Heart right ventricle (tissue), 16 donors: ENCODE results near the gene WDR83. TPM values are rescaled to one million over a fixed set of nuclear protein-coding genes. Genes with fewer than 3 reads are reported as not detected.

Source experiments
- ATAC-seq, 8 donors: fragments of 200-7000 bp; cut with Tn5 transposase; one replicate each; pipeline ENCODE4 v1.9.1; 2020; ENCODE audit warnings: mild to moderate bottlenecking in 8 of 8, moderate library complexity in 8 of 8, moderate number of reproducible peaks in 1 of 8
- DNase-seq, 2 donors: peaks; one replicate each; pipeline ENCODE4 v3.0.0-alpha.2; 2020
- H3K27ac ChIP-seq, 10 donors: fragments of 200-600 bp; sonication (generic) in 2 of 10; one replicate each; pipeline versions ENCODE4 v1.5.0 to v1.8.0; 2020 to 2022; ENCODE audit warnings: mild to moderate bottlenecking in 3 of 10
- H3K27me3 ChIP-seq, 7 donors: fragments of 200-600 bp; one replicate each; pipeline ENCODE4 v1.8.0; 2021 to 2022; ENCODE audit warnings: mild to moderate bottlenecking in 2 of 7
- H3K36me3 ChIP-seq, 9 donors: fragments of 200-600 bp; sonication (generic) in 1 of 9; one replicate each; pipeline versions ENCODE4 v1.5.0 to v1.8.0; 2020 to 2022; ENCODE audit warnings: mild to moderate bottlenecking in 2 of 9
- H3K4me1 ChIP-seq, 9 donors: fragments of 200-600 bp; sonication (generic) in 1 of 9; one replicate each; pipeline versions ENCODE4 v1.5.0 to v1.8.0; 2020 to 2022; ENCODE audit warnings: mild to moderate bottlenecking in 4 of 9
- H3K4me3 ChIP-seq, 10 donors: fragments of 200-600 bp; sonication (generic) in 2 of 10; one replicate each; pipeline versions ENCODE4 v1.5.0 to v1.8.0; 2020 to 2022; ENCODE audit warnings: mild to moderate bottlenecking in 7 of 10, moderate library complexity in 2 of 10
- H3K9me3 ChIP-seq, 11 donors: fragments of 200-600 bp in 10 of 11; sonication (generic) in 2 of 11; one replicate each; pipeline versions ENCODE4 v1.5.0 to v1.8.0; 2013 to 2022; ENCODE audit warnings: mild to moderate bottlenecking in 2 of 11, control low read depth in 1 of 11, moderate library complexity in 1 of 11
- CTCF ChIP-seq, 9 donors: fragments of 200-600 bp; sonication (generic) in 2 of 9; IDR thresholded peaks; one replicate each; pipeline versions ENCODE4 v1.5.0 to v1.8.0; 2021 to 2022; ENCODE audit warnings: antibody characterized with exemption in 9 of 9, mild to moderate bottlenecking in 5 of 9, moderate library complexity in 1 of 9
- WGBS, 2 donors: extraction: QIAGEN DNeasy Blood & Tissue Kit; methylation state at CpG; one replicate each; pipeline ENCODE4 v1.1.7; 2013; ENCODE audit warnings: inconsistent platforms in 1 of 2; 5-methylcytosine and 5-hydroxymethylcytosine counted together
- intact Hi-C, 10 donors: fragments of 100-400 bp; cut with DNase I; formaldehyde crosslinking; loops; one replicate each; pipeline versions ENCODE4 v1.11.1 to v1.14.2; 2022
- polyA plus RNA-seq, 2 donors: library from polyadenylated mRNA; stranded (reverse); fragments of 200-250 nt; gene quantifications; one replicate each; pipeline ENCODE4 v1.2.3, GENCODE V29; 2013
- total RNA-seq, 10 donors: library from RNA; stranded (reverse); fragmentation: NEBNext Ultra II Directional in 3 of 10; extraction: Animal tissue kit (Norgen Biotek cat#: 25700) in 3 of 10; gene quantifications; one replicate each; pipeline versions ENCODE4 v1.2.1 to v1.2.4, GENCODE V29; 2021 to 2023
- donor health status: Arrhythmogenic right ventricular cardiomyopathy.
- donor health status: ischemic (EF 13 %, LVEDD 7.1; RV severe dilation, severe dysfunction).
- donor health status: healthy with polysubstance abuse.
- donor health status: DM: no; HTN: yes; CAD: no.
- donor health status: DM: no; HTN: no; CAD: no.
- donor health status: ischemic (EF 25% LVEDD 6.9; RV normal size, moderate dysfunction).
- donor health status: ischemic (EF 25% LVEDD 5.7; RV mildly dilated, moderate dysfunction).
- donor health status: healthy.
- donor health status: DM: yes; HTN: yes; CAD: no.
- donor health status: Ischemic cardiomyopathy.
- donor health status: ischemic (EF 35%, LVEDD 5.7; RV mildly dilated, moderate dysfunction).
- donor health status: nonischemic (EF 11% LVEDD 7.7; RV severe dilation, severe dysfunction).
- donor health status: DM: yes; HTN: yes; CAD: no.
- donor health status: PGD.
- donor health status: ischemic (EF 29% LVEDD 5.4; RV normal size, mild dysfunction).
- donor health status: nonischemic (EF 23%, LVEDD 6.1; RV moderate dilation, normal function).

Gene WDR83
- total and polyA plus RNA-seq, 12 donors: 5.5 to 19.7 (median 8.1) TPM

DNA sequence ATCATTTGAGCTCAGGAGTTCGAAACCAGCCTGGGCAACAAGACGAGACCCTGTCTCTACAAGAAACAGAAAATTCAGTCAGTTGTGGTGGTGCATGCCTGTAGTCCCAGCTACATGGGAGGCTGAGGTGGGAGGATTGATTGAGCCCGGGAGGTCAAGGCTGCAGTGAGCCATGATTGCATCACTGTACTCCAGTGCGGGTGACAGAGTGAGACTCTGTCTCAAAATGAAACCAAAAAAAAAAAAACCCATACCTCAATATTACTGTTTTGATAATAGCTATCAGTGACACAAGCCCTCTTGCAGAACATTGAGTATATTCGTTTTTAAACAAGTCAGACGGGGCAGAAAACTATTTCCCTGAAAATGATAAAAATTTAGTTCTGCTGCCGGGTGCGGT, 39.6 kb upstream of the WDR83 start:
- TF ChIP-seq CTCF (IDR thresholded peaks at IDR 0.05): no peak
- intact Hi-C loops: no loop called here
- DNase-seq (no peak), ATAC-seq (no peak)
- Histone ChIP-seq H3K27ac (no peak overlapping the region), H3K27me3 (no peaks in the 10 kb centered on the region), H3K4me1 (peaks cover 0 to 10% (median 0%) of the 10 kb centered on the region in 9 donors), H3K9me3 (peaks cover 0 to 33% (median 19%) of the 10 kb centered on the region in 11 donors), H3K4me3 (no peak overlapping the region), H3K36me3 (peaks cover 7 to 90% (median 56%) of the 10 kb centered on the region in 9 donors)
- WGBS, 2 donors: 93 to 98% methylated on average over 8 of the region's 8 CpGs

DNA sequence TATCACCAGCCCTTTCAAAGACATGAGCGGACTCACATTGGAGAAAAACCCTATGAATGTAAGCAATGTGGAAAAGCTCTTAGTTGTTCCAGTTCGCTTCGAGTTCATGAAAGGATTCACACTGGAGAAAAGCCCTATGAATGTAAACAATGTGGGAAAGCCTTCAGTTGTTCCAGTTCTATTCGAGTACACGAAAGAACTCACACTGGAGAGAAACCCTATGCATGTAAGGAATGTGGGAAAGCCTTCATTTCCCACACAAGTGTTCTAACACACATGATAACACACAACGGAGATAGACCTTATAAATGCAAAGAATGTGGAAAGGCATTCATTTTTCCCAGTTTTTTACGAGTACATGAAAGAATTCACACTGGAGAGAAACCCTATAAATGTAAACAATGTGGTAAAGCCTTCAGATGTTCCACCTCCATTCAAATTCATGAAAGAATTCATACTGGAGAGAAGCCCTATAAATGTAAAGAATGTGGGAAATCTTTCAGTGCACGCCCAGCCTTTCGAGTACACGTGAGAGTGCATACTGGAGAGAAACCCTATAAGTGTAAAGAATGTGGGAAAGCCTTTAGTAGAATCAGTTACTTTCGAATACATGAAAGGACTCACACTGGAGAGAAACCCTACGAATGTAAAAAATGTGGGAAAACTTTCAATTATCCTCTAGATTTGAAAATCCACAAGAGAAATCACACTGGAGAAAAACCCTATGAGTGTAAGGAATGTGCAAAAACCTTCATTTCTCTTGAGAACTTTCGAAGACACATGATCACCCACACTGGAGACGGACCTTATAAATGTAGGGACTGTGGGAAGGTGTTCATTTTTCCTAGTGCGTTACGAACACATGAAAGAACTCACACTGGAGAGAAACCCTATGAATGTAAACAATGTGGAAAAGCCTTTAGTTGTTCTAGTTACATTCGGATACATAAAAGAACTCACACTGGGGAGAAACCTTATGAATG, 38.3 kb upstream of the WDR83 start:
- Histone ChIP-seq H3K27ac (no peak overlapping the region), H3K27me3 (no peaks in the 10 kb centered on the region), H3K9me3 (peaks cover 0 to 33% (median 19%) of the 10 kb centered on the region in 11 donors), H3K4me1 (peaks cover 0 to 2% (median 0%) of the 10 kb centered on the region in 9 donors), H3K4me3 (no peak overlapping the region), H3K36me3 (peaks cover 7 to 98% (median 56%) of the 10 kb centered on the region in 9 donors)
- intact Hi-C loops: no loop called here
- 97 to 98% methylated on average over 17 of the region's 17 CpGs for WGBS, 2 donors
- no peak for TF ChIP-seq CTCF (IDR thresholded peaks at IDR 0.05)
- DNase-seq: no peak
- ATAC-seq: no peak

GRCh38 chr19:12629215-12629614, 37.4 kb upstream of the WDR83 start:
- TF ChIP-seq CTCF (IDR thresholded peaks at IDR 0.05): no peak
- no peak overlapping the region for H3K4me3 ChIP-seq
- no peaks in the 10 kb centered on the region for H3K4me1 ChIP-seq
- DNase-seq (no peak), ATAC-seq (no peak)
- H3K27me3 ChIP-seq: no peaks in the 10 kb centered on the region
- no peak overlapping the region for H3K27ac ChIP-seq
- H3K36me3 ChIP-seq: peaks cover 7 to 93% (median 55%) of the 10 kb centered on the region in 9 donors
- intact Hi-C loops: no loop called here
- peaks cover 0 to 33% (median 19%) of the 10 kb centered on the region in 11 donors for H3K9me3 ChIP-seq
- 92 to 99% methylated on average over 7 of the region's 7 CpGs for WGBS, 2 donors

DNA sequence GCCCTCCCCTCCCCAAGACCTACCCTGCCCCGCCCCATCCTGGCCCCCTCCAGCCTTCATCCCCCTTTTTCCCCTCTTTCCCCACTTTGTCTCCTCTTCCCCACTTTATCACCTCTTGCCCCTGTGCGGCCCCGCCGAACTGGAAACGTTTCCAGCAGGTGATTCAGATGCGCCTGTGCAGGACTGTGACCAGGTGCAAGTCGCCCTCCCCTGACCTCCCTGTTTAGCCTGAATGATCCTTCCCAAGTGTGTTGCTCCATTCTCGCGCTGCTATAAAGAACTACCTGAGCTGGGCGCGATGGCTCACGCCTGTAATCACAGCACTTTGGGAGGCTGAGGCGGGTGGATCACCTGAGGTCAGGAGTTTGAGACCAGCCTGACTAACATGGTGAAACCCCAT, 30.0 kb upstream of the WDR83 start:
- no peaks in the 10 kb centered on the region for H3K27me3 ChIP-seq
- no peak overlapping the region for H3K27ac ChIP-seq
- peaks cover 0 to 13% (median 9%) of the 10 kb centered on the region in 9 donors for H3K4me1 ChIP-seq
- H3K4me3 ChIP-seq: no peak overlapping the region
- 89 to 91% methylated on average over 13 of the region's 13 CpGs for WGBS, 2 donors
- no peak for DNase-seq
- TF ChIP-seq CTCF (IDR thresholded peaks at IDR 0.05): no peak
- intact Hi-C loops: no loop called here
- ATAC-seq: no peak
- H3K36me3 ChIP-seq: peaks cover 0 to 19% (median 1%) of the 10 kb centered on the region in 9 donors
- no peaks in the 10 kb centered on the region for H3K9me3 ChIP-seq
